ENCODE results near the gene KDM8. TPM values are rescaled to one million over a fixed set of nuclear protein-coding genes. Genes with fewer than 3 reads are reported as not detected.
A peak's percentile ranks its signal among the peaks of the same experiment; 100 is the strongest.

The KDM8 gene
- total RNA-seq, 4 donors from 2014 or later, result 0.56 to 4.4 (median 2.5) TPM

GRCh38 chr16:27228621-27229501 lies 25.5 kb downstream of the KDM8 start:
- Histone ChIP-seq H3K36me3 (peaks cover 7 to 81% (median 8%) of the 10 kb centered on the region in 3 donors), H3K9me3 (no peaks in the 10 kb centered on the region), H3K27me3 (no peaks in the 10 kb centered on the region), H3K4me3 (no peak overlapping the region), H3K4me1 (peaks cover 9 to 68% (median 17%) of the 10 kb centered on the region in 3 donors), H3K27ac (no peak overlapping the region)
- DNase-seq, result no peak
- TF ChIP-seq POLR2A (IDR thresholded peaks at IDR 0.05) (no peak), CTCF (IDR thresholded peaks at IDR 0.05) (no peak)
- WGBS, 2 donors, result 81 to 84% methylated on average over 17 to 21 of the region's 21 CpGs
- intact Hi-C loops (cut with DNase I), result no loop called here

DNA sequence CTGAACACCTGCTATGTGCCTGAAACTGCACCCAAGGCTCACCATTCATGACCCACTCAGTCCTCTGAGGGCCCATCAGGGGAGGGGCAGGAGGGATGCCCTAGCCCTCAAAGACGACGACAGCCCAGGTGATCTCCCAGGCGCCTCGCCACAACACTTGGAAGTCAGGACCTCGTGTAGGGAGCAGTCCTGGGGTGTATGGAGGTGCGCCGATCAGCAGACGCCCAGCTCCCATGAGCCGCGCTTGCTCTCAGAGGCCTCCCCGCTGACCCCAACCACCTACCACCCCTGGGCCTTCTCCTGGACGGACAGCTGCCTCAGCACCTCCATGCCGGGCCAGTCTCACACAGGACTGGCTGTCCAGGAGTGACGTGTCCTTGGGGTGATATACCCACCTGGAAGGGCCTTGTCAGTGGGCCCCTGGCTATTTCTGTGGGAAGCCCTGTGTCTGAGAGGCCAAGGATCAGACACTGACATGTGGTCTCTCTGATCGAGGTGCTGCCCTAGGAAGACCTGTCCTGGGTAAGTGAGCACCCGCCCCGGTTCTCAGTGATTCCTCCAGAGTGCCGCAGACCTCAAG lies 26.7 kb downstream of the KDM8 start:
- Histone ChIP-seq H3K27ac (peak overlapping the region in 1 of 4 donors; percentile 20), H3K4me3 (no peak overlapping the region), H3K4me1 (peaks cover 17 to 79% (median 17%) of the 10 kb centered on the region in 3 donors), H3K9me3 (no peaks in the 10 kb centered on the region), H3K36me3 (peaks cover 0 to 77% (median 8%) of the 10 kb centered on the region in 3 donors), H3K27me3 (no peaks in the 10 kb centered on the region)
- TF ChIP-seq CTCF (IDR thresholded peaks at IDR 0.05), result no peak
- TF ChIP-seq POLR2A (IDR thresholded peaks at IDR 0.05), result no peak
- intact Hi-C loops (cut with DNase I), result no loop called here
- no peak for DNase-seq
- 90 to 96% methylated on average over 2 to 8 of the region's 18 CpGs for WGBS, 2 donors

- no peaks in the 10 kb centered on the region for H3K9me3 ChIP-seq
- no peak overlapping the region for H3K4me3 ChIP-seq
- TF ChIP-seq CTCF (IDR thresholded peaks at IDR 0.05) (peak in 2 of 6 experiments; percentile 15 to 37), POLR2A (IDR thresholded peaks at IDR 0.05) (peak in 1 of 4 donors; percentile 16)
- peaks cover 16 to 84% (median 23%) of the 10 kb centered on the region in 3 donors for H3K4me1 ChIP-seq
- intact Hi-C loops (cut with DNase I), result no loop called here
- peaks cover 0 to 71% (median 8%) of the 10 kb centered on the region in 3 donors for H3K36me3 ChIP-seq
- H3K27ac ChIP-seq, result peak overlapping the region in 1 of 4 donors; percentile 20
- no peak for DNase-seq
- H3K27me3 ChIP-seq, result no peaks in the 10 kb centered on the region
- WGBS, 2 donors, result 63 to 75% methylated on average over 1 to 9 of the region's 16 CpGs
Measured at GRCh38 chr16:27230562-27231001, 27.3 kb downstream of the KDM8 start.

DNA sequence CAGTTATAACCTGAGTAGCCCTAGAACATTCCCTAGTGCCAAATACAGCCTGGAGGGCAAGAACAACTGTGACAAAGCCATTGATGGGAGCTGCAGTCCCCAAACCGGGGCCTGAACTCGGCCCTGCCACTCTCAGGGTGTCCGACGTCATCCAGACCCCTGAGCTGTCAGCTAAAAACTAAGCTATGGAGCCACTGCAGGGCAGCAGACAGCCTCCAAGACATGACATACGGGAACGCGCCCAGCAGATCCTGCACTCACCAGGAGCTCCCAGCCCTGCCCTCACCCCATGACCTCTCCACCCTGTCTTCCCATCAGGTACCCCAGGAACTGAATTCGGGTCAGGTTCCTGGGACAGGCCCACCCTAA lies 28.4 kb downstream of the KDM8 start:
- intact Hi-C loops (cut with DNase I), result no loop called here
- no peaks in the 10 kb centered on the region for H3K27me3 ChIP-seq
- WGBS, 2 donors, result 85 to 95% methylated on average over 4 to 6 of the region's 8 CpGs
- peaks cover 6 to 84% (median 29%) of the 10 kb centered on the region in 3 donors for H3K4me1 ChIP-seq
- H3K27ac ChIP-seq, result peak overlapping the region in 2 of 4 donors; percentile 32 to 35
- H3K9me3 ChIP-seq, result no peaks in the 10 kb centered on the region
- H3K36me3 ChIP-seq, result peaks cover 0 to 60% (median 8%) of the 10 kb centered on the region in 3 donors
- H3K4me3 ChIP-seq, result no peak overlapping the region
- TF ChIP-seq CTCF (IDR thresholded peaks at IDR 0.05) (no peak), POLR2A (IDR thresholded peaks at IDR 0.05) (no peak)
- DNase-seq, result no peak
